Endodermal cell (in vitro differentiated cells): ENCODE results near the gene KRTAP5-6. TPM values are rescaled to one million over a fixed set of nuclear protein-coding genes. Genes with fewer than 3 reads are reported as not detected.
"Not testable (repeated sequence)": the region's sequence is repeated elsewhere in the genome, so short reads cannot be mapped to it uniquely, and the experiment has no call there.

ENCODE experiments used
- DNase-seq: peaks from one replicate; pipeline ENCODE4 v3.0.0-alpha.2; 2017
- H3K27ac ChIP-seq: 2 replicates; pipeline ENCODE4 v1.5.1; 2013; ENCODE audit warnings: mild to moderate bottlenecking, low read depth, low read length, moderate library complexity
- H3K27me3 ChIP-seq: 2 replicates; pipeline ENCODE4 v1.6.1; 2013; ENCODE audit warnings: mild to moderate bottlenecking, low read length, moderate library complexity; ENCODE audit not compliant: insufficient read depth, control insufficient read depth, poor library complexity, severe bottlenecking
- H3K36me3 ChIP-seq: 2 replicates; pipeline ENCODE4 v1.7.0; 2013; ENCODE audit warnings: mild to moderate bottlenecking, low read length, moderate library complexity; ENCODE audit not compliant: control insufficient read depth, insufficient read depth
- H3K4me1 ChIP-seq: one replicate; pipeline ENCODE4 v1.7.0; 2013; ENCODE audit warnings: low read length; ENCODE audit not compliant: control insufficient read depth, insufficient read depth
- H3K4me3 ChIP-seq: 2 replicates; pipeline ENCODE4 v1.5.1; 2013; ENCODE audit warnings: mild to moderate bottlenecking, low read length, moderate library complexity
- H3K9ac ChIP-seq: 2 replicates; pipeline ENCODE4 v1.6.1; 2013; ENCODE audit warnings: mild to moderate bottlenecking, low read length, moderate library complexity; ENCODE audit not compliant: poor library complexity, severe bottlenecking; ENCODE audit errors: extremely low read depth
- H3K9me3 ChIP-seq: 2 replicates; pipeline ENCODE4 v1.6.1; 2013; ENCODE audit warnings: mild to moderate bottlenecking, low read length, moderate library complexity; ENCODE audit not compliant: control insufficient read depth
- H3K27ac Mint-ChIP-seq: 2 replicates; pipeline ENCODE4 v1.8.0; 2020; ENCODE audit warnings: mixed read lengths
- H3K27me3 Mint-ChIP-seq: 2 replicates; pipeline ENCODE4 v1.8.0; 2021; ENCODE audit warnings: mild to moderate bottlenecking, mixed read lengths; ENCODE audit not compliant: insufficient read depth
- H3K36me3 Mint-ChIP-seq: 2 replicates; pipeline ENCODE4 v1.8.0; 2020; ENCODE audit warnings: low read depth, mixed read lengths
- H3K4me1 Mint-ChIP-seq: 2 replicates; pipeline ENCODE4 v1.8.0; 2020; ENCODE audit warnings: mixed read lengths
- H3K4me3 Mint-ChIP-seq: 2 replicates; pipeline ENCODE4 v1.8.0; 2020; ENCODE audit warnings: mild to moderate bottlenecking, moderate library complexity, mixed read lengths
- H3K9me3 Mint-ChIP-seq: 2 replicates; pipeline ENCODE4 v1.8.0; 2020; ENCODE audit warnings: mild to moderate bottlenecking, mixed read lengths
- WGBS, 2 experiments: methylation state at CpG; one replicate each; pipeline versions ENCODE4 v1.1.5 to v1.1.7; 2013; ENCODE audit warnings: missing lambda C conversion rate in 2 of 2, mixed read lengths in 1 of 2; ENCODE audit not compliant: insufficient coverage in 1 of 2, insufficient read length in 1 of 2; 5-methylcytosine and 5-hydroxymethylcytosine counted together
- total RNA-seq, 2 donors: library from RNA; stranded (reverse); fragmentation: NEBNext Ultra II Directional in 1 of 2; extraction: Animal tissue kit (Norgen Biotek cat#: 25700) in 1 of 2; gene quantifications; 2 replicates in 1 of 2; 3 replicates in 1 of 2; pipeline ENCODE4 v1.2.1, GENCODE V29; 2021
- TF ChIP-seq, protein P1 (sequence below): fragments of 200-600 bp; sonication (generic); conservative IDR thresholded peaks from 2 replicates; pipeline ENCODE4 v1.5.0; 2021; ENCODE audit warnings: antibody characterized with exemption, mild to moderate bottlenecking

Gene KRTAP5-6
- total RNA-seq, 2 donors from 2014 or later, result not detected

DNA sequence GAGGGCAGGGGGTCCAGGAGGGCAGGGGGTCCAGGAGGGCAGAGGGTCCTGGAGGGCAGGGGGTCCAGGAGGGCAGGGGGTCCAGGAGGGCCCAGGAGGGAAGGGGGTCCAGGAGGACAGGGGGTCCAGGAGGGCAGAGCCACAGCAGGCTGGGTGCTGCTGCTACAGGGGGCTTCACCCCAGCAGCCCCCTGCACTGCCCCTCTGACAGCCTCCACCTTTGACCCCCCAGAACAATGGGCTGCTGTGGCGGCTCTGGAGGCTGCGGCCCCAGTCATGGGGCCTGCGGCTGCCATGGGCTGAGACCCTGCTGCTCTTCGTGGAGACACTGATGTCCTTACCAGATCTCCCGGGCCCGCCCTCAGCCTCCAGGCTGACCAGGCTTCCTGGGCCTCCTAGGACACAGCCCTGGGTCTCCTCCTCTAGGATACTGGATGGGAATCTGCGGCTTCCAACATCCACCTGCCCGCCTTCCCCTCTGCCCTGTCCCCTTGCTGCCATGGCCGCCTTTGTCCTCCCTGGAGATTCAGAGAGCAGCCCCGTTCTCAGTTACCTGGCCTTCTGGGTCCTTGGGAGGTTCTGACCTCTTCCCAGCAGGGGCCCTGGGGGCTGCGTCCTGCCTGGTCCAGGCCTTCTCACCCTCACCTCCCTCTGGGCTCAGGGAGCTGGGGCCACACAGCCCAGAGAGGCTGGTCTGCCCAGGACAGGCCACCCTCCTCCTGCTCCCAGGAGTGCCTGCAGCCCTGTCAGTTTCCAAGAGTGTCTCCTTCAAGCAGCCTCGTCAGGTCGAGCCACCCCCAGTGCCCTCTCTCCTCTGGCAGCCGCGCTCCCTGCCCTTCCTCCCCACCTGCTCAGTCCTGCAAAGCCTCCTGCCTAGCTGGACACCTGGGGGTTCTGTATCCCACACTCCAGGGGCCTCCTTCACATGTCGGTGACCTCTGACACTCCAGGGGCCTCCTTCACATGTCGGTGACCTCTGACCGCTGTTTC is 11.8 kb upstream of the KRTAP5-6 start:
- not testable (repeated sequence) for H3K27ac ChIP-seq, H3K27ac Mint-ChIP-seq, H3K9ac ChIP-seq, H3K4me3 Mint-ChIP-seq, H3K4me1 ChIP-seq, H3K4me3 ChIP-seq, H3K36me3 Mint-ChIP-seq, H3K36me3 ChIP-seq, H3K9me3 Mint-ChIP-seq, H3K4me1 Mint-ChIP-seq, H3K9me3 ChIP-seq
- peaks cover 28% of the 10 kb centered on the region for H3K27me3 ChIP-seq
- DNase-seq, result peak; percentile 47
- WGBS, 2 experiments, result 77 to 88% methylated on average over 7 to 10 of the region's 18 CpGs
- peaks cover 39% of the 10 kb centered on the region for H3K27me3 Mint-ChIP-seq

- WGBS, 2 experiments, result 81 to 83% methylated on average over 2 to 12 of the region's 15 CpGs
- not testable (repeated sequence) for H3K9me3 Mint-ChIP-seq, H3K27ac Mint-ChIP-seq, H3K27ac ChIP-seq, H3K36me3 Mint-ChIP-seq, H3K4me3 Mint-ChIP-seq, H3K4me1 ChIP-seq, H3K9me3 ChIP-seq, H3K9ac ChIP-seq, H3K4me3 ChIP-seq, H3K36me3 ChIP-seq
- H3K27me3 Mint-ChIP-seq, result peaks cover 49% of the 10 kb centered on the region
- peaks cover 10% of the 10 kb centered on the region for H3K4me1 Mint-ChIP-seq
- peak; percentile 38 for DNase-seq
- H3K27me3 ChIP-seq, result peaks cover 37% of the 10 kb centered on the region
Measured at GRCh38 chr11:1686220-1686619, 10.8 kb upstream of the KRTAP5-6 start.

- not testable (repeated sequence) for H3K9ac ChIP-seq, H3K27ac Mint-ChIP-seq, H3K27ac ChIP-seq, H3K4me3 Mint-ChIP-seq, H3K9me3 Mint-ChIP-seq, H3K9me3 ChIP-seq, H3K4me1 ChIP-seq, H3K36me3 ChIP-seq, H3K36me3 Mint-ChIP-seq, H3K4me3 ChIP-seq
- WGBS, 2 experiments, result 87 to 93% methylated on average over 10 to 16 of the region's 19 CpGs
- peaks cover 59% of the 10 kb centered on the region for H3K27me3 ChIP-seq
- peaks cover 16% of the 10 kb centered on the region for H3K4me1 Mint-ChIP-seq
- peak; percentile 19 for DNase-seq
- H3K27me3 Mint-ChIP-seq, result peaks cover 65% of the 10 kb centered on the region
Measured at GRCh38 chr11:1688336-1688947, 8.6 kb upstream of the KRTAP5-6 start.

- not testable (repeated sequence) for H3K27ac ChIP-seq, H3K27ac Mint-ChIP-seq, H3K36me3 ChIP-seq, H3K9me3 ChIP-seq, H3K9ac ChIP-seq, H3K4me1 ChIP-seq, H3K4me3 ChIP-seq, H3K9me3 Mint-ChIP-seq, H3K4me3 Mint-ChIP-seq, H3K36me3 Mint-ChIP-seq
- Mint-ChIP-seq H3K4me1 (peaks cover 18% of the 10 kb centered on the region), H3K27me3 (peaks cover 71% of the 10 kb centered on the region)
- WGBS, 2 experiments, result 83 to 84% methylated on average over 11 to 28 of the region's 32 CpGs
- peaks cover 67% of the 10 kb centered on the region for H3K27me3 ChIP-seq
- TF ChIP-seq, protein P1, sequence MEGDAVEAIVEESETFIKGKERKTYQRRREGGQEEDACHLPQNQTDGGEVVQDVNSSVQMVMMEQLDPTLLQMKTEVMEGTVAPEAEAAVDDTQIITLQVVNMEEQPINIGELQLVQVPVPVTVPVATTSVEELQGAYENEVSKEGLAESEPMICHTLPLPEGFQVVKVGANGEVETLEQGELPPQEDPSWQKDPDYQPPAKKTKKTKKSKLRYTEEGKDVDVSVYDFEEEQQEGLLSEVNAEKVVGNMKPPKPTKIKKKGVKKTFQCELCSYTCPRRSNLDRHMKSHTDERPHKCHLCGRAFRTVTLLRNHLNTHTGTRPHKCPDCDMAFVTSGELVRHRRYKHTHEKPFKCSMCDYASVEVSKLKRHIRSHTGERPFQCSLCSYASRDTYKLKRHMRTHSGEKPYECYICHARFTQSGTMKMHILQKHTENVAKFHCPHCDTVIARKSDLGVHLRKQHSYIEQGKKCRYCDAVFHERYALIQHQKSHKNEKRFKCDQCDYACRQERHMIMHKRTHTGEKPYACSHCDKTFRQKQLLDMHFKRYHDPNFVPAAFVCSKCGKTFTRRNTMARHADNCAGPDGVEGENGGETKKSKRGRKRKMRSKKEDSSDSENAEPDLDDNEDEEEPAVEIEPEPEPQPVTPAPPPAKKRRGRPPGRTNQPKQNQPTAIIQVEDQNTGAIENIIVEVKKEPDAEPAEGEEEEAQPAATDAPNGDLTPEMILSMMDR, result peak; percentile 32
- DNase-seq, result peak; percentile 15
Measured at GRCh38 chr11:1689250-1690166, 7.5 kb upstream of the KRTAP5-6 start.
